Measurements from ENCODE around the gene AGPS.
"Not testable (repeated sequence)": the region's sequence is repeated elsewhere in the genome, so short reads cannot be mapped to it uniquely, and the experiment has no call there.

AGPS gene

GRCh38 chr2:177547772-177548171 lies 155.2 kb downstream of the AGPS start:
- DNase-seq (ENCODE audit: low spot score), result no peak
- in situ Hi-C loops (cut with MboI; ENCODE audit: low pct_unique_long_range_greater_than_20kb, low sequenced_read_pairs, unreplicated experiment), result no loop called here
- TF ChIP-seq CTCF (IDR thresholded peaks at IDR 0.05; ENCODE audit: extremely low read depth, insufficient read depth, missing control alignments), result no peak

- no peak for TF ChIP-seq CTCF (IDR thresholded peaks at IDR 0.05; ENCODE audit: extremely low read depth, insufficient read depth, missing control alignments)
- DNase-seq (ENCODE audit: low spot score), result no peak
- in situ Hi-C loops (cut with MboI; ENCODE audit: low pct_unique_long_range_greater_than_20kb, low sequenced_read_pairs, unreplicated experiment), result no loop called here
Measured at GRCh38 chr2:177548636-177549035, 156.1 kb downstream of the AGPS start.

- TF ChIP-seq CTCF (IDR thresholded peaks at IDR 0.05; ENCODE audit: extremely low read depth, insufficient read depth, missing control alignments), result no peak
- in situ Hi-C loops (cut with MboI; ENCODE audit: low pct_unique_long_range_greater_than_20kb, low sequenced_read_pairs, unreplicated experiment), result no loop called here
- no peak for DNase-seq (ENCODE audit: low spot score)
Measured at GRCh38 chr2:177549171-177549570, 156.6 kb downstream of the AGPS start.

DNA sequence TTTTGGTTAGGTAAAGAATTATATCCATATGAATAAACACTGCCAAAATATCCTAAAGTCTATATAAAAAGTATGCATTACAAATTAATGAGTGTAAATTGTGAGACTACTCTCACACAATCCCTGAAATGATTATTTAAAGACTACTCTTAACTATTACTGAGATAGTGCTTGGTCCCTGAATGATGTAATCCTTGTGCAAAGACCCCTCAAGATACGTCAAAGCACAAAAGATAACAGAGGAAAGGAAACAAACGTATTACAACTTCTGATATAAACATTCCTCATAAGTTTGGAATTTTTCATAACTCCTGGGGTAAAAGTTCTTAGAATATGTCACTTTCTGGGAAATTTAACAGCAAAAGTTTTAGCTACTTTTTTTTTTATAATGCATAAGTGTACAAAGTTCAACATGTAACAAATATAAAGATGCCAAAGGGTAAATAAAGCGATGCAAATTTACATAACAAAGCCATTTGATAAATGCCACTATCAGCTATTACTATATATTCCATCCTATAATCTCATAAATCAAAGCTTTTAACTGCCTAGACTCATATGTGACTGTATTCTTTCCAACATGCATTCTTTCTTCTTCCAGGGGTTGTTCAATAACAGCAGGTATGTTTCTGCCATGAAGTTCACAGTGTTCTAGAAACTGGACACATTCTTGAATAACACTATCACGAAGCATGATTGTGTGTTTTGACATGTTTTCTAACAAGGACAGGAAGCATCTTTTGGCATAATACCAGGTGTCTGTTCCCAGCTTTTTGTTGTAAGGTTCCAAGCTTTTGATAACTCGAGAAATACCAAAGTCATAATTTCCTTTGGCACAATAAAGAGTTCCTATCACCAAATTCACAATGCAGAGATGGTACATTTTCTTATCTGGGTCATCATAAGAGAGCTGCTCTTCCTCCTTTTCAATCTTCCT lies 158.0 kb downstream of the AGPS start:
- in situ Hi-C loops (cut with MboI; ENCODE audit: low pct_unique_long_range_greater_than_20kb, low sequenced_read_pairs, unreplicated experiment), result no loop called here
- DNase-seq (ENCODE audit: low spot score), result no peak
- TF ChIP-seq CTCF (IDR thresholded peaks at IDR 0.05; ENCODE audit: extremely low read depth, insufficient read depth, missing control alignments), result no peak

GRCh38 chr2:177551360-177551759 lies 158.8 kb downstream of the AGPS start:
- in situ Hi-C loops (cut with MboI; ENCODE audit: low pct_unique_long_range_greater_than_20kb, low sequenced_read_pairs, unreplicated experiment); DNase-seq (ENCODE audit: low spot score): not testable (repeated sequence)

- in situ Hi-C loops (cut with MboI; ENCODE audit: low pct_unique_long_range_greater_than_20kb, low sequenced_read_pairs, unreplicated experiment), result no loop called here
- DNase-seq (ENCODE audit: low spot score), result no peak
Measured at GRCh38 chr2:177551989-177552421, 159.4 kb downstream of the AGPS start.

More at GRCh38 chr2:177551989-177552421, 159.4 kb downstream of the AGPS start:
- TF ChIP-seq CTCF (IDR thresholded peaks at IDR 0.05; ENCODE audit: extremely low read depth, insufficient read depth, missing control alignments), result no peak

All from GM13977 (cell line).